Measurements from ENCODE around the gene LGALS9. TPM values are rescaled to one million over a fixed set of nuclear protein-coding genes. Genes with fewer than 3 reads are reported as not detected.

LGALS9 gene
- total and polyA plus RNA-seq, 2 experiments from 2014 or later: 0.48 to 0.73 TPM

- H3K4me1 Mint-ChIP-seq: peaks cover 5% of the 10 kb centered on the region; the same call in 2 of the 3 replicates
- ATAC-seq (no peak), DNase-seq (ENCODE audit: low spot score) (no peak)
- H3K4me3 ChIP-seq: no peak overlapping the region
- no peak overlapping the region for H3K27ac ChIP-seq (ENCODE audit: low read depth)
- no peak overlapping the region for H3K4me2 ChIP-seq
- no peaks in the 10 kb centered on the region for H3F3A ChIP-seq (replicated peaks; ENCODE audit: low read depth)
- H3K27me3 ChIP-seq (ENCODE audit: insufficient read depth): no peaks in the 10 kb centered on the region
- no peaks in the 10 kb centered on the region; the same call in 1 of the 2 replicates for H3K36me3 ChIP-seq (ENCODE audit: insufficient read depth)
- no peak overlapping the region for H3K27ac Mint-ChIP-seq
- no peaks in the 10 kb centered on the region for H3K79me2 ChIP-seq (replicated peaks; ENCODE audit: insufficient read depth)
- TF ChIP-seq ETS1 (IDR thresholded peaks at IDR 0.05) (no peak), REST (IDR thresholded peaks at IDR 0.05; ENCODE audit: unreplicated experiment) (no peak), CREB1 (CRISPR knock-in tag; IDR thresholded peaks at IDR 0.05; ENCODE audit: low read depth) (no peak), ZNF462 (CRISPR knock-in tag; IDR thresholded peaks at IDR 0.05) (no peak), ZNF114 (CRISPR knock-in tag; IDR thresholded peaks at IDR 0.05) (no peak), CTCF (conservative IDR thresholded peaks at IDR 0.05; ENCODE audit: low read depth in 2 of 2) (no peak), NANOG (IDR thresholded peaks at IDR 0.05; ENCODE audit: borderline replicate concordance) (no peak), POLR2AphosphoS5 (IDR thresholded peaks at IDR 0.05; ENCODE audit: low read depth) (no peak), JUNB (IDR thresholded peaks at IDR 0.05; ENCODE audit: unreplicated experiment) (no peak), EZH2phosphoT487 (IDR thresholded peaks at IDR 0.05; ENCODE audit: unreplicated experiment) (no peak), ZNF331 (CRISPR knock-in tag; IDR thresholded peaks at IDR 0.05; ENCODE audit: low read depth) (no peak)
- no peak overlapping the region for H2AFZ ChIP-seq
- H3K4me1 ChIP-seq (ENCODE audit: insufficient read depth): no peaks in the 10 kb centered on the region
- H3K9me3 Mint-ChIP-seq: no peaks in the 10 kb centered on the region; the same call in 2 of the 3 replicates
- no peaks in the 10 kb centered on the region for H4K20me1 ChIP-seq (replicated peaks; ENCODE audit: insufficient read depth)
- peaks cover 7% of the 10 kb centered on the region for H3K27me3 Mint-ChIP-seq (ENCODE audit: insufficient read depth, low read depth, poor library complexity)
- H3K36me3 Mint-ChIP-seq (ENCODE audit: low read depth): peaks cover 22% of the 10 kb centered on the region
- no peak overlapping the region for H3K4me3 Mint-ChIP-seq
- H3K9me2 ChIP-seq (ENCODE audit: insufficient read depth): no peaks in the 10 kb centered on the region
These were observed 33.8 kb upstream of the LGALS9 start for GRCh38 chr17:27597188-27597580.
